CD4-positive, alpha-beta T cell (primary cell): ENCODE results near the gene TMEM164. TPM values are rescaled to one million over a fixed set of nuclear protein-coding genes. Genes with fewer than 3 reads are reported as not detected.

Experiments used
- ATAC-seq: fragments of 200-7000 bp; cut with Tn5 transposase; one replicate; pipeline ENCODE4 v1.10.0; 2022; ENCODE audit warnings: mild to moderate bottlenecking; ENCODE audit not compliant: poor library complexity
- CTCF ChIA-PET: fragments of 350-600 bp; sonication (Branson Sonifier 250); formaldehyde crosslinking; loops from one replicate; lab custom pipeline; 2021; ENCODE audit warnings: antibody characterized with exemption, inconsistent platforms; lab: Charles Lee
- POLR2A ChIA-PET: fragments of 350-600 bp; sonication (Branson Sonifier 250); formaldehyde crosslinking; loops from one replicate; lab custom pipeline; 2021; ENCODE audit warnings: antibody characterized with exemption, inconsistent platforms; lab: Charles Lee
- DNase-seq, 14 experiments: peaks; one replicate each; pipeline ENCODE4 v3.0.0-alpha.2; 2013 to 2020; ENCODE audit warnings: mixed read lengths in 2 of 14
- H3K27ac ChIP-seq, 2 donors: one replicate each; pipeline versions ENCODE4 v1.5.1 to v1.7.0; 2013; ENCODE audit warnings: low read length in 2 of 2, low read depth in 1 of 2, mild to moderate bottlenecking in 1 of 2
- H3K27me3 ChIP-seq, 2 experiments: 1 replicate in 1 of 2; 2 replicates in 1 of 2; pipeline versions ENCODE4 v1.6.1 to v1.7.0; 2013; ENCODE audit warnings: low read length in 2 of 2, control low read depth in 1 of 2, mild to moderate bottlenecking in 1 of 2, moderate library complexity in 1 of 2; ENCODE audit not compliant: insufficient read depth in 2 of 2, control insufficient read depth in 1 of 2
- H3K36me3 ChIP-seq: one replicate; pipeline ENCODE4 v1.6.1; 2013; ENCODE audit warnings: low read length, control low read depth; ENCODE audit not compliant: insufficient read depth
- H3K4me1 ChIP-seq: one replicate; pipeline ENCODE4 v1.6.1; 2013; ENCODE audit warnings: low read length, control low read depth; ENCODE audit not compliant: insufficient read depth
- H3K4me3 ChIP-seq: one replicate; pipeline ENCODE4 v1.5.1; 2013; ENCODE audit warnings: mild to moderate bottlenecking, low read length, moderate library complexity
- H3K9me3 ChIP-seq, 2 experiments: 1 replicate in 1 of 2; 2 replicates in 1 of 2; pipeline versions ENCODE4 v1.6.1 to v1.7.0; 2013; ENCODE audit warnings: low read length in 2 of 2, mild to moderate bottlenecking in 2 of 2, control low read depth in 1 of 2, moderate library complexity in 1 of 2; ENCODE audit not compliant: control insufficient read depth in 1 of 2, insufficient read depth in 1 of 2
- H3K27ac Mint-ChIP-seq: one replicate; pipeline ENCODE4 v1.8.0; 2020; ENCODE audit warnings: mixed read lengths
- H3K27me3 Mint-ChIP-seq: one replicate; pipeline ENCODE4 v1.8.0; 2021; ENCODE audit warnings: mixed read lengths
- H3K36me3 Mint-ChIP-seq: one replicate; pipeline ENCODE4 v1.8.0; 2021; ENCODE audit warnings: low read depth, mixed read lengths
- H3K4me1 Mint-ChIP-seq: one replicate; pipeline ENCODE4 v1.8.0; 2021; ENCODE audit warnings: low read depth, mixed read lengths
- H3K4me3 Mint-ChIP-seq: one replicate; pipeline ENCODE4 v1.8.0; 2020; ENCODE audit warnings: mild to moderate bottlenecking, mixed read lengths
- H3K9me3 Mint-ChIP-seq: one replicate; pipeline ENCODE4 v1.8.0; 2020; ENCODE audit warnings: mixed read lengths
- CTCF ChIP-seq: fragments of 200-600 bp; IDR thresholded peaks from one replicate; pipeline ENCODE4 v1.8.0; 2022; ENCODE audit warnings: antibody characterized with exemption, mild to moderate bottlenecking
- intact Hi-C, 2 experiments: fragments of 100-400 bp; cut with DNase I in 1 of 2; cut with micrococcal nuclease in 1 of 2; formaldehyde crosslinking; loops; one replicate each; pipeline versions ENCODE4 v1.15.1 to v1.9.0; 2023 to 2025; cut with DNase I, micrococcal nuclease
- total RNA-seq, 174 experiments: library from RNA in 2 of 174; stranded (reverse) in 2 of 174; gene quantifications; one replicate each; pipeline ENCODE4 v1.2.3 and lab custom pipeline; 2021 to 2026

The TMEM164 gene
- total RNA-seq, 2 experiments from 2014 or later, result 11.1 to 13.4 TPM

GRCh38 chrX:109990582-109991276, 12.2 kb upstream of the TMEM164 start:
- Mint-ChIP-seq H3K9me3 (no peaks in the 10 kb centered on the region), H3K4me3 (peak overlapping the region; percentile 3), H3K4me1 (peaks cover 33% of the 10 kb centered on the region), H3K27ac (peak overlapping the region; percentile 15), H3K27me3 (no peaks in the 10 kb centered on the region), H3K36me3 (no peaks in the 10 kb centered on the region)
- POLR2A ChIA-PET, result interaction anchor here (1.7 kb wide), 1 partner anchor 11 kb away, joined by 4 read pairs; no protein-coding TSS in a partner anchor
- H3K27me3 ChIP-seq, result no peaks in the 10 kb centered on the region
- H3K4me3 ChIP-seq, result no peak overlapping the region
- CTCF ChIA-PET, result no interaction called here
- no peak for TF ChIP-seq CTCF
- DNase-seq, result peak in 2 of 14 experiments; percentile 11 to 42
- no peaks in the 10 kb centered on the region for H3K36me3 ChIP-seq
- ATAC-seq, result no peak
- H3K4me1 ChIP-seq, result peaks cover 15% of the 10 kb centered on the region
- no peaks in the 10 kb centered on the region for H3K9me3 ChIP-seq
- H3K27ac ChIP-seq, result no peak overlapping the region
- intact Hi-C loops, result no loop called here

- H3K36me3 Mint-ChIP-seq, result no peaks in the 10 kb centered on the region
- no peak for DNase-seq
- no peak for ATAC-seq
- H3K9me3 ChIP-seq, result no peaks in the 10 kb centered on the region
- H3K27ac Mint-ChIP-seq, result no peak overlapping the region
- intact Hi-C loops, result no loop called here
- ChIA-PET POLR2A (interaction anchor here (1.1 kb wide), 1 partner anchor 10 kb away, joined by 3 read pairs; no protein-coding TSS in a partner anchor), CTCF (no interaction called here)
- H3K36me3 ChIP-seq, result no peaks in the 10 kb centered on the region
- no peak overlapping the region for H3K4me3 ChIP-seq
- peaks cover 33% of the 10 kb centered on the region for H3K4me1 Mint-ChIP-seq
- H3K4me1 ChIP-seq, result peaks cover 15% of the 10 kb centered on the region
- no peaks in the 10 kb centered on the region for H3K27me3 ChIP-seq
- no peaks in the 10 kb centered on the region for H3K9me3 Mint-ChIP-seq
- no peak overlapping the region for H3K27ac ChIP-seq
- H3K27me3 Mint-ChIP-seq, result no peaks in the 10 kb centered on the region
- TF ChIP-seq CTCF, result no peak
- H3K4me3 Mint-ChIP-seq, result no peak overlapping the region
Measured at GRCh38 chrX:109992203-109992602, 10.7 kb upstream of the TMEM164 start.

GRCh38 chrX:109995155-109995554, 7.8 kb upstream of the TMEM164 start:
- H3K27ac ChIP-seq, result no peak overlapping the region
- H3K4me1 ChIP-seq, result peaks cover 8% of the 10 kb centered on the region
- H3K9me3 ChIP-seq, result no peaks in the 10 kb centered on the region
- Mint-ChIP-seq H3K36me3 (no peaks in the 10 kb centered on the region), H3K9me3 (no peaks in the 10 kb centered on the region), H3K27ac (no peak overlapping the region), H3K27me3 (no peaks in the 10 kb centered on the region), H3K4me3 (no peak overlapping the region), H3K4me1 (peaks cover 23% of the 10 kb centered on the region)
- DNase-seq (no peak), ATAC-seq (no peak)
- no peak overlapping the region for H3K4me3 ChIP-seq
- POLR2A ChIA-PET, result no interaction called here
- no peak for TF ChIP-seq CTCF
- H3K27me3 ChIP-seq, result no peaks in the 10 kb centered on the region
- intact Hi-C loops, result no loop called here
- no peaks in the 10 kb centered on the region for H3K36me3 ChIP-seq
- CTCF ChIA-PET, result no interaction called here
